Activated T-helper 2 cell treated with anti-CD3 and anti-CD28 coated beads, Interferon-gamma antibody, Interleukin-2, Interleukin-4, amounts not matched to agents 10 μg/mL and 5 μg/mL and 100 μg/mL, durations not matched to agents 14 hours and 24 hours and 36 hours (primary cell): ENCODE measurements around the gene ABHD14A. TPM values are rescaled to one million over a fixed set of nuclear protein-coding genes. Genes with fewer than 3 reads are reported as not detected.

Experiments
- DNase-seq: peaks from one replicate; pipeline ENCODE4 v3.0.0; 2021; ENCODE audit warnings: low spot score
- H3K27ac Mint-ChIP-seq: one replicate; pipeline ENCODE4 v1.8.0; 2021; ENCODE audit warnings: mixed read lengths
- H3K27me3 Mint-ChIP-seq: one replicate; pipeline ENCODE4 v1.8.0; 2021; ENCODE audit warnings: low read depth, mixed read lengths
- H3K36me3 Mint-ChIP-seq: one replicate; pipeline ENCODE4 v1.8.0; 2021; ENCODE audit warnings: low read depth, mixed read lengths
- H3K4me1 Mint-ChIP-seq: one replicate; pipeline ENCODE4 v1.8.0; 2021; ENCODE audit warnings: low read depth, mixed read lengths
- H3K4me3 Mint-ChIP-seq: one replicate; pipeline ENCODE4 v1.8.0; 2021; ENCODE audit warnings: low read depth, mild to moderate bottlenecking, moderate library complexity, mixed read lengths
- H3K9me3 Mint-ChIP-seq: one replicate; pipeline ENCODE4 v1.8.0; 2021; ENCODE audit warnings: mixed read lengths
- intact Hi-C: fragments of 100-400 bp; cut with micrococcal nuclease; formaldehyde crosslinking; loops from one replicate; pipeline ENCODE4 v1.15.1; 2023
- total RNA-seq: library from RNA; stranded (reverse); gene quantifications from 2 replicates; pipeline ENCODE4 v1.2.3, GENCODE V29; 2022

Gene ABHD14A
- total RNA-seq, 1 donor from 2014 or later = 13.5 TPM

DNA sequence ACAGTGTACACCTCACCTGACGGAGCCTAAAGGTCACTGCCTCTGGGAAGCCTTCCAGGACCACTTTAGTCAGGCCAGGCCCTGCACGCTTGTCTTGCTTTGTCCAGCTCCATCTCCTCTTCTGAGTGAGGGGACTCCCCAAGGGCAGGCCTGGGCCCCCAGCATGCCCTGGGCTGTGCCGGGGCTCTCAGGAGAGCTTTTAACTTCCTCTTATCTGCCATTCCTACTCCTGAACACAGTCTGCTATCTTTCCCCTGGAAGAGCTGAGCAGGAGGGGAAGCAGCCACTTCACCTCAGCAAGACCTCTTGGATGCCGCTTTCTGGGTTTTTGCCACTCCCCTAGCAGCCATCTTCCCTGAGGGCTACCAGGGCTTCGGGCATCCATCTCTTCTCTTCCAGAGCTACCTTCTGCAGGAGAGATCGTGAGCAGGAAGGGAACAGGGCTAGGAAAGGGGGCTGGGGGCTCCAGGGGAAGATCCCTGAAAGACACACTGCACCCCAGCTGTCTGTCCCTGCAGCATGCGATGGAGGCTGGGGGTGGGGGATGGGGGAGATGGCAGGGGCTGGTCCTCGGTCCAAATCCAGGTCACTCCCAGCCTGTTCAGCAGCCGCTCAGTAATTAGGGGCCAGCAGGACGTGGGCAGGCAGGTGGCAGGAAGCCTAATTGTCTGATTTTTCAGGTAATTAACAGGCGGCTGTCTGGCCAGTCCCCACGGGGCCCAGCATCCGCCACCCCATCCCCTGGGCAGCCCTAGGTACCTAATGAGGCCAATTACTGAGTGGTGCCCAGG lies 40.8 kb downstream of the ABHD14A start:
- peaks cover 2% of the 10 kb centered on the region for H3K27me3 Mint-ChIP-seq

DNA sequence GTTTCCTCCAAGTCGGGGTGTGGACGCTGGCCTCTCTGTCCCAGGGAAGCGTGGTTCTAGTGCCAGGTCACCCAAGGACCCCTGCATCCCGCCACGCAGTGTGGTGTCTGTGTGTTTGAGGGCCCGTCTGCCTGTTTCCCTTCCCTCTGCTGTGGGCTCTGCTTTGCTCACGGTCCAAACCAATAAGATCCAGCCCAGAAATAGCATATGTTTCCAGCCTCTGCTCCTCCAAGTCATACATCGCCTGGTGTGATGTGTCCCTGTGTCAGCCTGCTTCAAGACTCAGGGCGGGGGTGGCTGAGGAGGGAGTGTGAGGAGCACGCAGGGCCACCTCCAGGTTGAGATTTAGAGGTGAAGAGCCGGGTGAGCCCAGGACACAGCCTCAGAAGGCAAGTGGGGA lies 42.7 kb downstream of the ABHD14A start:
- DNase-seq = no peak
- intact Hi-C loops = no loop called here
- Mint-ChIP-seq H3K27ac (no peak overlapping the region), H3K36me3 (no peaks in the 10 kb centered on the region), H3K4me3 (no peak overlapping the region), H3K27me3 (no peaks in the 10 kb centered on the region), H3K9me3 (no peaks in the 10 kb centered on the region), H3K4me1 (no peaks in the 10 kb centered on the region)

More for the DNA sequence above, 40.8 kb downstream of the ABHD14A start:
- Mint-ChIP-seq H3K4me1 (no peaks in the 10 kb centered on the region), H3K27ac (no peak overlapping the region), H3K4me3 (no peak overlapping the region), H3K9me3 (no peaks in the 10 kb centered on the region), H3K36me3 (no peaks in the 10 kb centered on the region)
- DNase-seq = no peak
- intact Hi-C loops = no loop called here

DNA sequence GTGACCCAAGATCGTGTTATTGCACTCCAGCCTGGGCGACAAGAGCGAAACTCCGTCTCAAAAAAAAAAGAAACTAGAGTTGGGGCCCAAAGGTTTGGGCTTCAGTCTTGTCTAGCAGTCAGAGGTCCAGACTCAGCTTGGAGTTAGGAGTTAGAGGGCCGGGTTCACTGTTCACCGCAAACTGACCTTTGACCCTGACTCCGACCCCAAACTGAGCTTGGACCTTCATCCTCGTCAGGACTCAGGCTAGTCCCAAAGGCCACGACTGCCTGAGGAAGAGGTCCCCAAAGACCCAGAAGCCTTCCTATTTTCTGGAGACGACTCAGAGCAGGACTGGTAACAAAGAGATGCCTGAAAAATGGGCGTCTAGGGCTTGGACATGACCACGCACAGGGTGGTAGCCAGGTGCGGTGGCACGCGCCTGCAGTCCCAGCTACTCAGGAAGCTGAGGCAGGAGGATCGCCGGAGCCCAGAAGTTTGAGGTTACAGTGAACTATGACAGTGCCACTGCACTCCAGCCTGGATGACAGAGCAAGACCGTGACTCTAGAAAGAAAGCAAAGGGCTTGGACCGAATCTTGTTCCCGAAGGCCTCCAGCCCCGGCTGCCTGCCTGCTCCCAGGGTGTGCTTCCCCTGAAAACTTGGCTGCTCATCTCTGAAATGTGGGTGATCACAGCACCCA lies 43.6 kb downstream of the ABHD14A start:
- Mint-ChIP-seq H3K27ac (no peak overlapping the region), H3K36me3 (no peaks in the 10 kb centered on the region), H3K9me3 (no peaks in the 10 kb centered on the region), H3K4me1 (no peaks in the 10 kb centered on the region), H3K27me3 (no peaks in the 10 kb centered on the region), H3K4me3 (no peak overlapping the region)
- DNase-seq = no peak
- intact Hi-C loops = no loop called here

DNA sequence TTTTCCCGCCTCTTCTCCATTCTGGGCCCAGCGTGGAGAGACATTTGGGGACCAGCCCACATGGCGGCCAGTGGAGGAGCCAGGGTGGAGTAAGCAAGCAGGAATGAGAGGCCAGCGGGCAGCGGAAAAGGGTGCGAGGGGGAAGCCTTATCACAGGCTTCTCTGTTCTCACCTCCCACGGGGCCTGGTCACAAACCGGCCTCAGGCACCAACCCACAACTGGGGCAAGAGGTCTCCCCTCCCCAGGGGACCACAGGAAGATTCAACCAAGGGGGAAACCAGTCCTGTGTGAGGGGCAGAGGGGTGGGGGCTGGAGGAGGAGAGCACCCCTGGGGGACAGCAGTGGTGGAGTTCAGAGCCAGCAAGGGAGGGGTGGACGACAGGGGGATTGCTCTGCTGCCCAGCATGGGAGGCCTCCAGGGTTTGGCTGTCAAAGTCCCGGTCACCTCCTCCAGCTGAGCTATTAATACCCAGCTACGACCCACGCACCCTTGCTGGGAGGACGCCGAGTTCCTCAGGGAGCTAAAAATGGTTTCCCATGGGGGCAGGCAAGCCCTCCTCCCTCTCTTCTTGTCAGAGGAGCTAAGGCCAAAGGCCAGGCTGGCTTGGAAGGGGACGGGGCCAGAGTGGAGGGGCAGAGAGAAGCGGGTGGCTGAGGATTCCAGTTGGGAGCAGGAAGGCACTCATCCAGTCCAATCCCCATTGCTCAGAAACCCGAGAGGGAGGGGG lies 44.7 kb downstream of the ABHD14A start:
- Mint-ChIP-seq H3K4me3 (no peak overlapping the region), H3K27ac (no peak overlapping the region), H3K9me3 (no peaks in the 10 kb centered on the region), H3K27me3 (no peaks in the 10 kb centered on the region), H3K36me3 (no peaks in the 10 kb centered on the region), H3K4me1 (no peaks in the 10 kb centered on the region)
- no peak for DNase-seq
- intact Hi-C loops = no loop called here

DNA sequence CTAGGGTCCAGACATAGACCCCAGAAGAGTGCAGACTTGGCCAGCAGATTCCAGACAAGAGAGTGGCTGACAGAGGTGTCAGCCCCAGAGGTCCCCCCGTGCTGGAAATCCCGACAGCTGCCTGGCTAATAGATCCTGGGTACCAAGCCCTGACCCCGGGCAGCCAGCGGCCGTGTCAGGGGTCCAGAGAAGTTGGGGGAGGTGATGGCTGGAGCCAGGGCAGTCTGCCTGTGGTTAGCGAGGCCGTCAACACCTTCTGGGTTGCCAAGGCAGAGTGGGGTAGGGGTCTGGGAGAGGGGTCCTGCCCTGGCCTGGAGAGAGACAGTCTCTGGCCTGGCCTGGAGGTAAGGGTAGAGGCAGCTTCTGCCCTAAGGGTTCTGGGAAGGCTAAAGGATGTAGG lies 45.9 kb downstream of the ABHD14A start:
- Mint-ChIP-seq H3K9me3 (no peaks in the 10 kb centered on the region), H3K4me1 (no peaks in the 10 kb centered on the region), H3K4me3 (no peak overlapping the region), H3K27me3 (no peaks in the 10 kb centered on the region), H3K27ac (no peak overlapping the region), H3K36me3 (no peaks in the 10 kb centered on the region)
- intact Hi-C loops = no loop called here
- DNase-seq = no peak

DNA sequence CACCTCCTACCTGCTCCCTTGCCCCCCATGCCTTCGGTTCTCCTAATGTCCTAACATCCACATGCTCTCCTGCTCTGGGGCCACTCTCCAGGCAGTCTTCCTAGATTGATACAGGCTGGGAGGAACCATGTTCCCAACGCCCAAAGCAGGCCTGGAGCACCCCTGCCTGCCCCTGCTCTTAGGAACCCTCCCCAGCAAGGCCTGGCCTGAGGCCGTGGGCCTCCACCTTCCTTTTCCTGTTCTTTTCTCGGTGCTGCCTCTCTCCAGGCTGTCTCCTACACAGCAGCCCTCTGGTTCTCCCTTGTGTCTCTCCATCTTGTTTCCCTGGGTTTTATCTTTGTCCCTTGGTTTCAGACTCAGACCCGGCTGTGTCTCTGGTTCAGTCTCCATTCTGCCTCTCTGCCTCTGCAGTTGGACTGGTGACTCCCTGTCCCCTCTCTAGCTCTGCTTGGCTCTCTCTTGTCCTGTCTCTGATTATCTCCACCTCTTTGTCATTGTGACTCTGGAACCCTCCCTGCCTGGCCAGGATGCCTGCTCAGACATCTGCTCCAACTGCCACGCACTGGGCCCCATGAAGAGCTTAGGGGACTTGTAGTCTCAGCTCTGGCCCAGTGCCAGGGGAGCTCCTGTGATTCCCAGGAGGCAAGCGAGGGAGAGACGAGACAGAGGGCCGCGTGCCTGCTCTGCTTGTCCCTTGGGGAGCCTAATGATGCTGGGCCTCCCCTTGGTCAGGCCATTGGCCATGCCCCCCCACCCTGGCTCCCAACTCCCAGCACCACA lies 46.8 kb downstream of the ABHD14A start:
- no peak overlapping the region for H3K4me3 Mint-ChIP-seq
- H3K4me1 Mint-ChIP-seq = no peaks in the 10 kb centered on the region
- H3K9me3 Mint-ChIP-seq = no peaks in the 10 kb centered on the region
- no peak for DNase-seq
- no peak overlapping the region for H3K27ac Mint-ChIP-seq
- no peaks in the 10 kb centered on the region for H3K36me3 Mint-ChIP-seq
- intact Hi-C loops = no loop called here
- peaks cover 3% of the 10 kb centered on the region for H3K27me3 Mint-ChIP-seq

DNA sequence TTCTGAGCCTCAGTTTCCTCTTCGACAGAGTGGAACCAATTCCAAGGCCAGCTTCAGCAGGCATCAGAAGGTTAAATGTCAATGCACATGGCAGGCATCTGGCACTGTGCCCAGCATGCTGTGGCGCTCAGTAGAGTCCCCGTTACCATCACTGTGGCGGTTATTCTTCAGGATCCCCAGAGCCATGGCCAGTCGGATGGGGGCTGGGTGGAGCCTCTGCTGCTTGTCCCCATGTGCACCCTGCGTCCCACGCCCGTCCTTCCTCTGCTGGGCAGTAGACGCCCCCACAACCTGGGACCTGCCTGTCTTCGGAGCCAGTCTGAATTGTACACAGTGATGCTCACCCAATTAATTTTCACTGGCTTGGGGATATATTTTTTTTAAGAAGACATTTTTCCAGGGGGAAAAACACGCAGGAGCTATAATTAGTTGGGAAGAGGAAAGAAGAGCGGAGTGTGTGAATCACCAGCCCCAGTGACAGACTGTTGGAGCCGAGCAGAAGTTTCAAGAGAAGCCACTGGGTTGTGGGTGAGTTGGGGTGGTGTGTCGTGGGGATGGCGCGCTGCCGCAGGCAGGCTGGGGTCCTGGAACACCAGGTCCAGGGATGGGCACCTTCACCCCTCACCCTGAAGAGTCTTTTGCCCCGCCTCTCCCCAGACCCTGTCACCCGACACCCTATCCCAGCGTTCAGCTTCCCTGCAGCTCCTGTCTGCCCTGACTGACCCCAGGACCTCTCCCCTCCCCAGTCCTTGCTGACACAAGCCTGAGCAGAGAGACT lies 47.6 kb downstream of the ABHD14A start:
- H3K27me3 Mint-ChIP-seq = peaks cover 3% of the 10 kb centered on the region
- H3K36me3 Mint-ChIP-seq = no peaks in the 10 kb centered on the region
- H3K27ac Mint-ChIP-seq = no peak overlapping the region
- H3K9me3 Mint-ChIP-seq = no peaks in the 10 kb centered on the region
- intact Hi-C loops = no loop called here
- DNase-seq = no peak
- no peak overlapping the region for H3K4me3 Mint-ChIP-seq
- no peaks in the 10 kb centered on the region for H3K4me1 Mint-ChIP-seq

DNA sequence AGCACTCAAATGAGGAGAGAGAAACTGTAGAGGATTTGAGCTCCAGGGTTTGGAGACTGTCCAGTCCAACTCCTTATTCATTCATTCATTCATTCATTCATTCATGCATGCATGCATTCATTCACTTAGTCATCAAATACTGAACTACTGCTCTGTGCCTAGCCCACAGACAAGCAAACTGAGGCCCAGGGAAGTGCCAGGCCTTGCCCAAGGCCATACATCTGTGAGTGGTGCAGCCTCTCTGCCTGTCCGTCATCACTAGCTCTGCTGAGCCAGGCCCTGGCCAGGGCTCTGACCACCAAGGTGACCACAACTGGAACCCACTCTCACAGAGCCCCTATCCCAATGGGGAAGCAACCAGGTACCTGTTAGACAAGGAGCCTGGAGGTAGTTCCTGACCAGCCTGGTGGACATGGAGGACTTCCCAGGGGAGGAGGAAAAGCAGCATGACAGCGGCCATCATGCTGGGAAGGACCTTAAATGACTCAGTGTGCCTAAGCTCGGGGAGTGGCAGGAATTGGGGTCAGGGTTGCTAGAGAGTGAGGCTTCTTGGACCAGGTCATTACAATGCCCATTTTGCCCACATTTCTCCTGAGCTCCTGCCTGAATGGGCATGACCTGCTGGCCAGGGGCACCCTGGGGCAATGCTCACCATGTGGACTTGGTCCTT lies 48.4 kb downstream of the ABHD14A start:
- no peaks in the 10 kb centered on the region for H3K9me3 Mint-ChIP-seq
- intact Hi-C loops = no loop called here
- peaks cover 3% of the 10 kb centered on the region for H3K27me3 Mint-ChIP-seq
- DNase-seq = no peak
- H3K27ac Mint-ChIP-seq = no peak overlapping the region
- no peaks in the 10 kb centered on the region for H3K36me3 Mint-ChIP-seq
- H3K4me3 Mint-ChIP-seq = no peak overlapping the region
- no peaks in the 10 kb centered on the region for H3K4me1 Mint-ChIP-seq

DNA sequence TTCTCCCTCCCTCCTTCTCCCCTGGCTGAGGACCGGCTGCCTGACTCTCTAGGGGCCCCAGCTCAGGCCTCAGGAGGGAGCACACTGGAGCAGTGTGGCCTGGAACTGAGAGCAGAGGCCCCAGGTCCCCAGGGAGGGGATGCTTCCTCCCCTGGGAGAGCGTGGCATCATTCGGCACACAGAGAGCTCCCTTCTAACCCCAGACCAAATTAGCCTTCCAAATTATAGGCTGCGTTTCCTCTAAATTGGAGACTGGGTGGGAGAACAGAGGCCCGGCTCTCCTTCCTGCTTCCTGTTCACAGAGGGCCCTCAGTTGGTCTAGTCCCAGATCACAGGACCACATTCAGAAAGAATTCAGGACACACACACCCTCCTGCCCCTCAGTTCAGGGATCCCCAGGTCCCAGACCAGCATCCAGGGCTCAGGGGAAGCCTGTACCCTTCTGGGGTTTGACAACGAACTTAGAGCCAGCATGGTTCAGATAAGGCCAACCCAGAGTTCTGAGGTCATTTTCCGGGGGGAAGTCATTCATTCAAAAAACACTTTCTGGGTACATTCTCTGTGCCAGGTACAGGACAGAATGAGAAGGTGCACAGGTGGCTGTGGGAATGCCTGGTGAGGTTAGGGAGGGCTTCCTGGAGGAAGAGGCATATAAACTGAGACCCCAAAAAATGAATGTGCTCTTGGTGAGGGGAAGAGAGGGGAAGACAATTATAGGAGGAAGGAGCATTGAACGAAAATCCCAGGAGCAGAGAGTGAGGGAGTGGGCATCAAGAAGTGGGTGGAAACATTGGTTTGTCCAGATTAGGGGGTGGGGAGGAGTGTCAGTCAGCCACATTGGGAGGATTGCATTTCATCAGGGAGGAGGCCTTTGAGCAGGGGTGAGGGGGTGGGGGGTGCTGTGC lies 49.2 kb downstream of the ABHD14A start:
- intact Hi-C loops = no loop called here
- Mint-ChIP-seq H3K9me3 (no peaks in the 10 kb centered on the region), H3K4me1 (no peaks in the 10 kb centered on the region), H3K27me3 (peaks cover 3% of the 10 kb centered on the region), H3K27ac (no peak overlapping the region), H3K36me3 (no peaks in the 10 kb centered on the region), H3K4me3 (no peak overlapping the region)
- no peak for DNase-seq

DNA sequence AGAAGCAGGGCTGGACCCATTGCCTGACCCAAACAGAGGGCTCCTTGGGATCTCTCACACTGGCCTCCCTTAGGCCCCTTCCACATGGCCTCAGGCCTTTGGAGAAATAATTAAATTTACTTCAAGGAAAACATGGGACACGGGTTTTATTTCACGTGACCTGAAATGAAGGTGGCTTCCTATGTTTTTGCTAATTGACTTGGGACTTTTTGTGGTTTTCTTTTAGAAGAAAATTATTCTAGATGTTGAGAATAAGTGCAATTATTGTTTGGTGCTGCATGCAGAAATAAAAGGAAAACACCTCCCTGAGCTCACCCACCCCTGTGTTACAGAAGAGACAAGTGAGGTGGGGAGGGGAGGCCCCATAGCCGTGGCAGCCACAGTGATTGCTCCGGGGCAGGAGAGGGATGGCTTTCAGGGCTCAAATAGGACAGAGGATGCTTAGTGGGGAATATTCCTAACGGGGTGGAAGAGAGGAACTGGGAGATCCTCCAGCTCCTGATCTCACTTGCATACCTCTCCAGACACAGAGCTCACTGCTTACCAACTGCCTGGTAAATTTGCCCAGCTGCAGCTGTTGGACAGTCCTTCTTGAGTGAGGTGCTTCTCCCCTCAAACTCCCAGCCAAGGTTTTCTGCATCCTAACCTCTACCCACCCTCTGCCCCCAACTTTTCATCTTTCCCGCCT lies 50.0 kb downstream of the ABHD14A start:
- H3K27me3 Mint-ChIP-seq = peaks cover 3% of the 10 kb centered on the region
- no peaks in the 10 kb centered on the region for H3K36me3 Mint-ChIP-seq
- H3K9me3 Mint-ChIP-seq = no peaks in the 10 kb centered on the region
- no peak overlapping the region for H3K4me3 Mint-ChIP-seq
- no peak overlapping the region for H3K27ac Mint-ChIP-seq
- no peaks in the 10 kb centered on the region for H3K4me1 Mint-ChIP-seq
- intact Hi-C loops = no loop called here
- no peak for DNase-seq
